ENCODE results near the gene LRRC57.
A peak's percentile ranks its signal among the peaks of the same experiment; 100 is the strongest.

LRRC57 gene

GRCh38 chr15:42490671-42491538 is 57.7 kb downstream of the LRRC57 start, which contains the start of gene ZNF106:
TSS of gene ZNF106 (minus strand) at chr15:42491141. CDS start at chr15:42472289, 18,852 bp downstream.
- DNase-seq: peak; percentile 96

- no peak for DNase-seq
Observed at GRCh38 chr15:42490291-42490670, 58.3 kb downstream of the LRRC57 start.

Data from femur (tissue), 1 donor.